GM12878 (cell line): ENCODE data around the gene PIGZ. TPM values are rescaled to one million over a fixed set of nuclear protein-coding genes. Genes with fewer than 3 reads are reported as not detected.

Experiments
- ATAC-seq: fragments of 200-7000 bp; cut with Tn5 transposase; 3 replicates; pipeline ENCODE4 v1.9.1; 2020; ENCODE audit warnings: mild to moderate bottlenecking, moderate library complexity
- BruUV-seq: library from RNA; stranded (reverse); fragments of 400-500 nt; replicated peaks from 2 replicates; lab custom pipeline; 2021; lab: Mats Ljungman, UMichigan
- CTCF ChIA-PET: fragments of 300-600 bp; sonication (Branson Sonifier 250); formaldehyde crosslinking; extraction: SDS; loops from one replicate; lab custom pipeline; 2021; ENCODE audit warnings: inconsistent platforms; lab: Yijun Ruan, JAX
- POLR2A ChIA-PET: fragments of 350-600 bp; formaldehyde crosslinking; extraction: SDS; loops from one replicate; lab custom pipeline; 2021; ENCODE audit warnings: inconsistent platforms; lab: Charles Lee
- RAD21 ChIA-PET: fragments of 300-600 bp; sonication (Branson Sonifier 250); formaldehyde crosslinking; loops from one replicate; lab custom pipeline; 2023; ENCODE audit warnings: antibody characterized with exemption; ENCODE audit not compliant: unreplicated experiment; lab: Charles Lee
- SMC1A ChIA-PET: fragments of 300-600 bp; sonication (Branson Sonifier 250); formaldehyde crosslinking; loops from one replicate; lab custom pipeline; 2023; ENCODE audit not compliant: unreplicated experiment, uncharacterized antibody; lab: Charles Lee
- DNase-seq: peaks from one replicate; pipeline ENCODE4 v3.0.0-alpha.2; 2011; ENCODE audit warnings: low read depth, low spot score
- FAIRE-seq: peaks from 3 replicates; lab custom pipeline; 2011; peaks lifted over from hg19 to GRCh38; lab: Jason Lieb, UNC
- H2AFZ ChIP-seq: 2 replicates; pipeline ENCODE4 v1.6.0; 2011; ENCODE audit warnings: low read depth, low read length, control low read depth; ENCODE audit not compliant: control insufficient read depth
- H3K27ac ChIP-seq: 2 replicates; pipeline ENCODE4 v1.5.1; 2011; ENCODE audit warnings: control low read depth; ENCODE audit not compliant: control insufficient read depth, insufficient read depth
- H3K27me3 ChIP-seq, 2 experiments: replicated peaks in 1 of 2; 2 replicates each; pipeline versions ENCODE4 v1.6.0 to v1.6.1; 2011; ENCODE audit warnings: low read length in 1 of 2; ENCODE audit not compliant: control insufficient read depth in 2 of 2, insufficient read depth in 2 of 2
- H3K36me3 ChIP-seq, 2 experiments: 2 replicates each; pipeline ENCODE4 v1.5.1; 2011; ENCODE audit warnings: low read length in 1 of 2; ENCODE audit not compliant: control insufficient read depth in 2 of 2, insufficient read depth in 2 of 2
- H3K4me1 ChIP-seq: 2 replicates; pipeline ENCODE4 v1.6.1; 2011; ENCODE audit warnings: mild to moderate bottlenecking, low read length, moderate library complexity, mixed read lengths; ENCODE audit not compliant: control insufficient read depth, insufficient read depth
- H3K4me2 ChIP-seq: 2 replicates; pipeline ENCODE4 v1.6.0; 2011; ENCODE audit warnings: control low read depth; ENCODE audit not compliant: control insufficient read depth, insufficient read depth
- H3K4me3 ChIP-seq: fragments of 200-600 bp; sonication (generic); 2 replicates; pipeline ENCODE4 v1.5.1; 2016
- H3K79me2 ChIP-seq: 2 replicates; pipeline ENCODE4 v1.6.0; 2011; ENCODE audit warnings: low read length; ENCODE audit not compliant: control insufficient read depth, insufficient read depth
- H3K9ac ChIP-seq: 2 replicates; pipeline ENCODE4 v1.8.0; 2011; ENCODE audit warnings: low read length, control low read depth, mixed read lengths; ENCODE audit not compliant: control insufficient read depth, insufficient read depth
- H3K9me3 ChIP-seq: replicated peaks from 3 replicates; pipeline ENCODE4 v1.5.1; 2011; ENCODE audit warnings: mild to moderate bottlenecking, low read length; ENCODE audit not compliant: control insufficient read depth, insufficient read depth
- H4K20me1 ChIP-seq: 2 replicates; pipeline ENCODE4 v1.6.0; 2011; ENCODE audit not compliant: control insufficient read depth, insufficient read depth
- ATF7 ChIP-seq: fragments of 450-650 bp; IDR thresholded peaks from 2 replicates; pipeline ENCODE4 v1.6.1; 2016; ENCODE audit warnings: low read depth, mild to moderate bottlenecking
- BCL3 ChIP-seq: IDR thresholded peaks from 2 replicates; pipeline ENCODE4 v1.6.1; 2011; ENCODE audit warnings: borderline replicate concordance, low read depth, mild to moderate bottlenecking, moderate library complexity, low read length; ENCODE audit not compliant: insufficient read depth, poor library complexity, severe bottlenecking
- CBFB ChIP-seq: IDR thresholded peaks from 2 replicates; pipeline ENCODE4 v1.6.1; 2016; ENCODE audit warnings: antibody characterized with exemption, low read depth
- CHD4 ChIP-seq: fragments of 200-600 bp; sonication (generic); IDR thresholded peaks from 2 replicates; pipeline ENCODE4 v1.6.1; 2016; ENCODE audit warnings: mild to moderate bottlenecking
- ELK1 ChIP-seq: IDR thresholded peaks from 2 replicates; pipeline ENCODE4 v1.6.1; 2012; ENCODE audit warnings: low read depth, low read length, improper control_type of control experiment
- FOXK2 ChIP-seq: fragments of 450-650 bp; IDR thresholded peaks from 2 replicates; pipeline ENCODE4 v1.6.1; 2017; ENCODE audit warnings: mild to moderate bottlenecking, moderate library complexity
- HSF1 ChIP-seq: fragments of 150-350 bp; IDR thresholded peaks from 2 replicates; pipeline ENCODE4 v1.6.1; 2014; ENCODE audit warnings: mild to moderate bottlenecking, low read depth, low read length
- IKZF2 ChIP-seq, 2 experiments: fragments of 450-650 bp; IDR thresholded peaks; 2 replicates each; pipeline ENCODE4 v1.6.1; 2017; ENCODE audit warnings: mild to moderate bottlenecking in 2 of 2, moderate library complexity in 2 of 2
- IRF3 ChIP-seq: fragments of 450-650 bp; IDR thresholded peaks from 2 replicates; pipeline ENCODE4 v1.6.1; 2014; ENCODE audit warnings: mild to moderate bottlenecking
- IRF4 ChIP-seq: IDR thresholded peaks from 2 replicates; pipeline ENCODE4 v1.6.1; 2011; ENCODE audit warnings: low read depth, low read length
- KAT2A ChIP-seq: conservative IDR thresholded peaks from 2 replicates; pipeline ENCODE4 v1.6.1; 2011; ENCODE audit warnings: low read depth, low read length; ENCODE audit not compliant: control insufficient read depth
- MXI1 ChIP-seq: fragments of 150-350 bp; IDR thresholded peaks from 2 replicates; pipeline ENCODE4 v1.6.1; 2011; ENCODE audit warnings: low read depth, mild to moderate bottlenecking, inconsistent platforms, low read length, improper control_type of control experiment
- NR2F1 ChIP-seq: fragments of 450-650 bp; conservative IDR thresholded peaks from 2 replicates; pipeline ENCODE4 v1.6.1; 2017; ENCODE audit warnings: mild to moderate bottlenecking
- PAX5 ChIP-seq: IDR thresholded peaks from 2 replicates; pipeline ENCODE4 v1.6.1; 2011; ENCODE audit warnings: low read depth, low read length, borderline replicate concordance
- RAD21 ChIP-seq: IDR thresholded peaks from 2 replicates; pipeline ENCODE4 v1.6.1; 2011; ENCODE audit warnings: mild to moderate bottlenecking, low read depth, low read length, moderate library complexity; ENCODE audit not compliant: insufficient read depth
- RCOR1 ChIP-seq: conservative IDR thresholded peaks from 2 replicates; pipeline ENCODE4 v1.6.1; 2012; ENCODE audit warnings: low read depth, low read length, improper control_type of control experiment
- RUNX3 ChIP-seq: IDR thresholded peaks from 2 replicates; pipeline ENCODE4 v1.6.1; 2012; ENCODE audit warnings: low read length, inconsistent platforms
- SIN3A ChIP-seq: IDR thresholded peaks from 2 replicates; pipeline ENCODE4 v1.6.1; 2012; ENCODE audit warnings: low read depth, low read length, improper control_type of control experiment
- SMAD1 ChIP-seq: fragments of 450-650 bp; IDR thresholded peaks from 2 replicates; pipeline ENCODE4 v1.6.1; 2018; ENCODE audit warnings: mild to moderate bottlenecking, low read depth; ENCODE audit not compliant: partially characterized antibody
- SMAD5 ChIP-seq: IDR thresholded peaks from 2 replicates; pipeline ENCODE4 v1.6.1; 2016; ENCODE audit warnings: antibody characterized with exemption, low read depth
- WGBS: methylation state at CpG from one replicate; pipeline ENCODE4 v1.1.6; 2016; ENCODE audit warnings: low lambda C conversion rate; ENCODE audit not compliant: insufficient replicate concordance, insufficient coverage; ENCODE audit errors: missing lambda C conversion rate; 5-methylcytosine and 5-hydroxymethylcytosine counted together
- in situ Hi-C: fragments of 300-500 bp; cut with MboI; formaldehyde crosslinking; loops from 9 replicates; pipeline ENCODE4 v1.14.3; 2018; ENCODE audit warnings: mixed read lengths
- intact Hi-C: fragments of 100-400 bp; cut with micrococcal nuclease; formaldehyde crosslinking; loops from one replicate; pipeline ENCODE4 v1.14.2; 2022; ENCODE audit not compliant: unreplicated experiment
- polyA plus RNA-seq, 11 experiments: library from polyadenylated mRNA; depleted of rRNA in 4 of 11; unstranded in 6 of 11; stranded (reverse) in 5 of 11; fragments of >200 nt; fragmentation: Nextera tagmentation in 4 of 11; fragmentation: Illumina TruSeq in 1 of 11; extraction: Ambion mirVana in 4 of 11; extraction: Trizol in 1 of 11; gene quantifications; 1 replicate in 1 of 11; 2 replicates in 10 of 11; pipeline versions ENCODE4 v1.2.1 to v1.2.3, GENCODE V29; 2011 to 2016; ENCODE audit warnings: inconsistent platforms in 2 of 11, missing spikeins in 2 of 11, low read depth in 1 of 11
- total RNA-seq, 4 experiments: library from RNA; depleted of rRNA in 3 of 4; stranded (reverse); fragments of >200 nt in 3 of 4; fragmentation: Illumina TruSeq in 1 of 4; extraction: Trizol in 1 of 4; gene quantifications; 2 replicates each; pipeline versions ENCODE4 v1.2.1 to v1.2.3, GENCODE V29; 2013 to 2021

Gene PIGZ
- total and polyA plus RNA-seq, 10 of the 15 experiments (the other 5 are each of a cell fraction or from before 2014, with no cell fraction given), result 0.06 to 1.2 (median 0.64) TPM

- TF ChIP-seq RCOR1, result no peak
- TF ChIP-seq SIN3A, result no peak
- TF ChIP-seq SMAD1, result no peak
- TF ChIP-seq IRF3, result no peak
- TF ChIP-seq HSF1, result no peak
Measured at GRCh38 chr3:196936288-196936687, 32.3 kb downstream of the PIGZ start (continued).

- ChIA-PET RAD21 (no interaction called here), POLR2A (interaction anchor here (3.5 kb wide), 2 partner anchors 8 to 65 kb away, joined by 11 to 34 read pairs; partner anchors contain the start of genes NCBP2 and SENP5), CTCF (interaction anchor here (5.2 kb wide), 1 partner anchor 9 kb away, joined by 24 read pairs; the partner anchor contains the start of gene NCBP2), SMC1A (interaction anchor here (1.9 to 4.9 kb wide), 2 partner anchors 8 to 95 kb away, joined by 6 to 38 read pairs; partner anchors contain the start of gene NCBP2)
- no TSS peak for BruUV-seq
- DNase-seq (no peak), FAIRE-seq (no peak), ATAC-seq (peak; percentile 84)
- H3K9me3 ChIP-seq, result no peaks in the 10 kb centered on the region
- 10% methylated on average over 3 of the region's 3 CpGs for WGBS
- intact Hi-C loops (no loop called here), in situ Hi-C loops (no loop called here)
- H3K27me3 ChIP-seq, result no peaks in the 10 kb centered on the region
- H3K79me2 ChIP-seq, result peaks cover under 1% of the 10 kb centered on the region; the same call in 1 of the 2 replicates
- H2AFZ ChIP-seq, result 0 out of 2 replicates have a peak overlapping the region, but pooled peaks have one; percentile 0
- H3K4me3 ChIP-seq, result no peak overlapping the region
- peaks cover 15 to 20% of the 10 kb centered on the region in 2 experiments for H3K36me3 ChIP-seq
- no peaks in the 10 kb centered on the region for H4K20me1 ChIP-seq
- H3K4me1 ChIP-seq, result peaks cover 17% of the 10 kb centered on the region; the same call in 1 of the 2 replicates
- H3K27ac ChIP-seq, result peak overlapping the region; percentile 65; the same call in 1 of the 2 replicates
- no peak overlapping the region for H3K9ac ChIP-seq
- peak overlapping the region; percentile 50 for H3K4me2 ChIP-seq
- no peak for TF ChIP-seq CBFB
- TF ChIP-seq SMAD5, result no peak
- TF ChIP-seq KAT2A, result no peak
- TF ChIP-seq MXI1, result peak; percentile 87
- TF ChIP-seq FOXK2, result no peak
- TF ChIP-seq PAX5, result no peak
- TF ChIP-seq ELK1, result no peak
- no peak for TF ChIP-seq BCL3
- TF ChIP-seq RAD21, result no peak
- TF ChIP-seq IRF4, result 0 out of 2 replicates have a peak, but pooled peaks have one; percentile 16
- peak; percentile 9; the same call in 1 of the 2 replicates for TF ChIP-seq ATF7
- TF ChIP-seq RUNX3, result 0 out of 2 replicates have a peak, but pooled peaks have one; percentile 7
- no peak for TF ChIP-seq NR2F1
- TF ChIP-seq IKZF2 (IDR thresholded peaks at IDR 0.05), result peak in 1 of 2 experiments; percentile 13; a peak in 1 of 4 replicates
- no peak for TF ChIP-seq CHD4
Measured at GRCh38 chr3:196932600-196932999, 36.0 kb downstream of the PIGZ start.
